ENCODE measurements around the gene PRKCZ.

DNA sequence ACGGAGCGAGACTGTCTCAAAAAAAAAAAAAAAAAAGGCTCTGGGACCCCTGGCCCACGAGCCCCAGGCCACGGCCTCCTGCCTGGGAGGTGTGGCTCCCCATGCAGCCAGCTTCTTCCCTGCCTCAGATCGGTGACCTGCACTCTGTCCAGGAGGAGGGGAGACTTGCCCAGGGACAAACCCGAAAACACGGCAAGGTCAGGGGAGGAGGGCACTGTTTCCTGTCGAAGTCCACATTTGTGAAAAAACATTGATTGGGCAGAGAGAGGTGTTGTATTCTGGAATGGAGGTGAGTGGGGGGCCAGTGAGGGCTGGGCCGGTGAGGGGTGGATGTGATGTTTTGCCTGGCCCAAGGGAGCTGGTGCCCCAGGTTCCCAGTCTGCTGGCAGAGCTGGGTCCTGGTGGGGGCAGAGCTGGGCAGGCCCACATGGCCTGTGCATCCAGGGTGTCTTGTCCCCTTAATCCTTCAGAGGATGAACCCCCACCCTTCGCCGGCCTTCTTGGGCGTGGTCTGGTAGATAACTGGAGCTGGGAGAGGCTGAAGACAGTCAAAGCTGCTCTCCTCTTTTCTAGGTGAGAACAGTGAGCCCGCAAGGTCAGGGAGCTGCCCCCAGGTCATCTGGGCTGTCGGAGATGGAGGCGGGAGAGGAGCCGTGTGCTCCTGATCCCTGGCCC is 156.7 kb downstream of the PRKCZ start:
- TF ChIP-seq, protein P1, sequence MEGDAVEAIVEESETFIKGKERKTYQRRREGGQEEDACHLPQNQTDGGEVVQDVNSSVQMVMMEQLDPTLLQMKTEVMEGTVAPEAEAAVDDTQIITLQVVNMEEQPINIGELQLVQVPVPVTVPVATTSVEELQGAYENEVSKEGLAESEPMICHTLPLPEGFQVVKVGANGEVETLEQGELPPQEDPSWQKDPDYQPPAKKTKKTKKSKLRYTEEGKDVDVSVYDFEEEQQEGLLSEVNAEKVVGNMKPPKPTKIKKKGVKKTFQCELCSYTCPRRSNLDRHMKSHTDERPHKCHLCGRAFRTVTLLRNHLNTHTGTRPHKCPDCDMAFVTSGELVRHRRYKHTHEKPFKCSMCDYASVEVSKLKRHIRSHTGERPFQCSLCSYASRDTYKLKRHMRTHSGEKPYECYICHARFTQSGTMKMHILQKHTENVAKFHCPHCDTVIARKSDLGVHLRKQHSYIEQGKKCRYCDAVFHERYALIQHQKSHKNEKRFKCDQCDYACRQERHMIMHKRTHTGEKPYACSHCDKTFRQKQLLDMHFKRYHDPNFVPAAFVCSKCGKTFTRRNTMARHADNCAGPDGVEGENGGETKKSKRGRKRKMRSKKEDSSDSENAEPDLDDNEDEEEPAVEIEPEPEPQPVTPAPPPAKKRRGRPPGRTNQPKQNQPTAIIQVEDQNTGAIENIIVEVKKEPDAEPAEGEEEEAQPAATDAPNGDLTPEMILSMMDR (IDR thresholded peaks at IDR 0.05) = no peak
- TF ChIP-seq POLR2A (IDR thresholded peaks at IDR 0.05) = no peak

Data from uterus (tissue), 2 donors.